Ureter (tissue), 1 donor: ENCODE data around the gene CLIP2. TPM values are rescaled to one million over a fixed set of nuclear protein-coding genes. Genes with fewer than 3 reads are reported as not detected.
"Not testable (repeated sequence)": the region's sequence is repeated elsewhere in the genome, so short reads cannot be mapped to it uniquely, and the experiment has no call there.

Experiments
- DNase-seq: peaks from one replicate; pipeline ENCODE4 v3.0.0-alpha.2; 2020; ENCODE audit warnings: low spot score
- total RNA-seq: library from RNA; stranded (reverse); gene quantifications from one replicate; pipeline ENCODE4 v1.2.4, GENCODE V29; 2023
- donor health status: DM: yes; HTN: yes; CAD: no.

Gene CLIP2
- total RNA-seq, 1 donor from 2014 or later = 20.0 TPM

DNA sequence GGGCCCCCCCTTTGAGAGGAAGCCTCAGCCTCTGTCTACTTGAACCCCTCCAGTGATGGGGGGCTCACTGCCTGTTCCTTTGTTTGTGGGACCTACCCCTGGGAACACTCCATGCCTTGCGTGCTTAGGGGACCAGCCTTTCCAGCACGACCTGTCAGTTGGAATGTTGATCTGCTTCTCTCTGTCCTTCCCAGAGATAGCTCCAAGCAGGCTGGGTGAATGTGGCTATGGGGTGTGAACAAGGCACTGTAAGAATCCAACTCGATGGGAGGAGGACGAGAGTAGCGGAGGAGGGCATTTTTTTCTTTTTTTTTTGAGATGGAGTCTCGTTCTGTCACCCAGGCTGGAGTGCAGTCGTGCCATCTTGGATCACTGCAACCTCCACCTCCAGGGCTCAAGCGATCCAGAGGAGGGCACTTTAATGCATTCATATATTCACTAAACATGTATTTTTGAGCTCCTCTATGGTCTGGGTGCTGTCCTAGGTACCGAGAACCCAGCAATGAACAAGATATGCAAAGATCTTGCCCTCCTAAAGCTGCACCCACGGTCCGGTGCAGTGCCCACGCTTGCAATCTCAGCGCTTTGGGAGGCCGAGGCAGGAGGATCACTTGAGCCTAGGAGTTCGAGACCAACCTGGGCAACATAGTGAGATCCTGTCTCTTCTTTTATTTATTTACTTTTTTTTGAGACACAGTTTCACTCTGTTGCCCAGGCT is 8.5 kb downstream of the CLIP2 start:
- no peak for DNase-seq

DNA sequence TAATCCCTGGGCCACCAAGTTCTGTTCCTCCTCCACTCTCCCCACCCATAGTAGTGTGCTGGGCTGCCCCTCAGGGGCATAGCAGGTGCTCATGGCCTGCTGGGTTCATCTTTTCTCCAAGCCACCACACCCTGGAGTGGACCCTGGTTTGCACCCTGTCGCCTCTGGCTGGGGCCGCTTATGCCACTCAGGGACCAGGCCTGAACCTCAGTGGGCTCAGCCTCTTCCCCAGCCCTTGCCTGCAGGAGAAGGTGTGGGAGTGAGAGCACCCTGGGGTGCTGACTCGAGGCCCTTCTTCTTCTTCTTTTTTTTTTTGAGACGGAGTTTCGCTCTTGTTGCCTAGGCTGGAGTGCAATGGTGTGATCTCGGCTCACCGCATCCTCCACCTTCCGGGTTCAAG is 10.2 kb downstream of the CLIP2 start:
- DNase-seq = no peak

DNA sequence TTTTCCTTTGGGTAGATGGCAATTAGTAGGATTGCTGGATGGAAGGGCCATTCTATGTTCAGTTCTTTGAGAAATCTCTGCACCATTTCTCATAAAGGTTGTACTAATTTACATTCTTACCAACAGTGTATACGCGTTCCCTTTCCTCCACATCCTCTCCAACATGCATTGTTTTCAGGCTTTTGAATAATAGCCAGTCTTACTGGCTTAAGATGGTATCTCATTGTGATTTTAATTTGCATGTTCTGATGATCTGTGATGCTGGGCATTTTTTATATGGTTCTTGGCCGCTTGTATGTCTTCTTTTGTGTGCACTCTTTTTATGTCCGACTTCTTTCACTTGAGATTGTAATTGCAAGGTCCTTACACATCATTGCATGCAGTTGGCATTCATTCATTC is 11.7 kb downstream of the CLIP2 start:
- no peak for DNase-seq

DNA sequence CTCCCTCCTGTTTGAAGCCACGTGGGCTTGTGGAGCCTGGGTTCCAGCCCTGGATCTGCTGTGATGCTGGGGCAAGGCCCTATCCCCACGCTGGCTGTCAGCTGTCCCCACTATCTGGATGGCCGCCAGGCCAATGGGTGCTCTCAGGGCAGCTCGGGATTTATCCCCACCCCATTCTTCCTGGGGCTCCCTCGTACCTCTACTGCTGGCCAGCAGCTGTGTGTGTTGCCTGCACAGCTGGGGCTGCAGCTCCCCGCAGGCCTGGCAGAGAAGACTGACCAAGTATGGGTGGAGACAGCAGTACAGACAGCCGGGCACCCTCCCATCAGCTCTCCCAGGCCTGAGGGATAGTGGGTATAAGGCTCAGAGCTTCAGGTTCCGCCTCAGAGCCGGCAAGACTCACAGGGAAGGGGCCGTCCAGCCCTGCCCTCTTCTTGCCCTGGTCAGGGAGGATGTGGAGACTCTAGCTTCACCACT is 13.6 kb downstream of the CLIP2 start:
- no peak for DNase-seq

DNA sequence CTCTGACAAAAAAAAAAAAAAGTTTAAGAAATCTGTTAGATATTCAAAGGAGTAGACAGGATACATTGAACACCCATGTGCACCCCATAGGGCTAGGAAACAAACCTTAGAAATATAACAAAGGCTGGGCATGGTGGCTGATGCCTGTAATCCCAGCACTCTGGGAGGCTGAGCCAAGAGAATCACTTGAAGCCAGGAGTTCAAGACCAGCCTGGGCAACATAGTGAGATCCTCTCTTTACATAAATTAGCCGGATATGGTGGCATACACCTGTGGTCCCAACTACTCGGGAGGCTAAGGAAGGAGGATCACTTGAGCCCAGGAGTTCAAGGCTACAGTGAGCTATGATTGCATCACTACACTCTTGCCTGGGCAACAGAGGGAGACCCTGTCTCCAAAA is 15.3 kb downstream of the CLIP2 start:
- DNase-seq = no peak

DNA sequence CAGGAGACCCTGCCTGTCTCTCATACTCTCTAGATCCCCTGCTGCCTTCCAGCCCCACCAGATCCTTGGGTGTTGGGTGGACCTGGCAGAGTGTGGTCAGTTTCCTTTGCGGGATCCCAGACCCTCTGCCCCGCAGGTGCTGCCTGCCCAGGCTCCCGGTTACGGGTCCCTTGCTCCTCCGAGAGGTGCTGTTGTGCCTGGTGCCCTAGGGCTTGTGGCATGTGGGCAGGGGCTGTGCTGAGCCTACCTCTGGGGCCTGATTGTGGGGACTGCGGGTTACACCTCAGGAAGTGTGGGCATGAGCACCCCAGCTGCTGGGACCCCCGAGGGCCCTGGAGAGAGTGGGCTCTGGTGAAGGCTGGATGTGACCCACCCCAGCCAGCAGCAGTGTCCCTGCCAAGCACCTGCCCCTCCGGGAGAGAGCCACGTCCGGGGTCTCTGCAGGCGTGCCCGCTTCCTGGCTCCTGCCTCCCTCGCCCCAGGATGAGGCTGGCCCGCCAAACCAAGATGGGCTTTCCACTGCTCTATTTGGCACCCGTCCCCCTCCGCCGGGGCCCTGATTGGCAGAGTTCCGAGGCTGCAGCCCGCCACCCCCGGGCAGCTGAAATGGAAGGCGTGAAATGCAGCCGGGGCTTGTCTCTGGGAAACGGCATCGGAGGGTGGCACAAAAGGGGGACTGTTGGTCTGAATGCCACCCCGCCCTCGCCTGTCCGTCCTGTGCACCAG is 17.0 kb downstream of the CLIP2 start:
- DNase-seq = no peak

GRCh38 chr7:74306730-74307469 is 17.7 kb downstream of the CLIP2 start:
- peak; percentile 53 for DNase-seq

- no peak for DNase-seq
These were observed 18.7 kb downstream of the CLIP2 start for GRCh38 chr7:74307738-74308505.

DNA sequence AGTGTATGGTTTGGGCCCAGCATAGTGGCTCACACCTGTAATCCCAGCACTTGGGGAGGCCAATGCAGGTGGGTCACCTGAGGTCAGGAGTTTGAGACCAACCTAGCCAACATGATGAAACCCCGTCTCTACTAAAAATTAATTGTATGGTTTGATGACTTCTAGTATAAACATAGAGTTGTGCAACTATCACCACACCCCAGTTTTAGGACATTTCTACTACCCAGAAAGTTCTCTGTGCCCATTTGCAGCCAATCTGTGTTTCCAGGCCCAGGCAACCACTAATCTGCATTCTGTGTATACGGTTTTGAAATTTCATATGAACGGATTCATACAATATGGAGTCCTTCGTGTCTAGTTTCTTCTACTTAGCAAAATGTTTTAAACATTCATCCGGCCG is 20.0 kb downstream of the CLIP2 start:
- DNase-seq = no peak

- no peak for DNase-seq
These were observed 22.1 kb downstream of the CLIP2 start for GRCh38 chr7:74311305-74311744.

DNA sequence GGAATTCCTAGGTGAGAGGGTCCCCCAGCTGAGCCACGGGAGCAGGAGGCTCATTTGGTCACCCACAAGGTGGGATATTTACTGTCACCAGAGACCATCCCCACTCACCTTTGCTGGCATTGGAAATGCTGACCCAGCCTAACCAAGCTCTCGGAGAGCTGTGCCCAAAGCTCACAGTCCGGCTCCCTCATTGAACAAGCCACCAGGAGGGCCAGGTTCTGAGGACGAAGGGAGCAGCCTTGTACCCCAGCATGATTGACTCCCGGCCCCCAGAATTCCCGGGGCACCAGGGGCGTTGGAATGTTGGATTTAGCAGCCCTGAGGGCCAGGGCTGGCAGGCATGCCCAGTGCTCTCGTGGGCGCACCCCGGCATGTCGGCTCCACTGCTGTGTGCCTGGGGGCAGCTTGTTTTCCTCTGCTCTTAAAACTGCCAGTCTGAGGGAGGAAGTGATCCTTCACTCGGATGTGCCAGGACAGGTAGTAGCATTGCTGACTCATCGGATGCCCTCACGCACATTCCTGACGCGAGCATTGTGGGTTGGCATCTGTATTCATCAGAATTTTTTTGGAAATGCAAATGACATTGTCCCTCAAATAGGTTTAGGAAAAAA is 23.3 kb downstream of the CLIP2 start:
- peak; percentile 67 for DNase-seq

DNA sequence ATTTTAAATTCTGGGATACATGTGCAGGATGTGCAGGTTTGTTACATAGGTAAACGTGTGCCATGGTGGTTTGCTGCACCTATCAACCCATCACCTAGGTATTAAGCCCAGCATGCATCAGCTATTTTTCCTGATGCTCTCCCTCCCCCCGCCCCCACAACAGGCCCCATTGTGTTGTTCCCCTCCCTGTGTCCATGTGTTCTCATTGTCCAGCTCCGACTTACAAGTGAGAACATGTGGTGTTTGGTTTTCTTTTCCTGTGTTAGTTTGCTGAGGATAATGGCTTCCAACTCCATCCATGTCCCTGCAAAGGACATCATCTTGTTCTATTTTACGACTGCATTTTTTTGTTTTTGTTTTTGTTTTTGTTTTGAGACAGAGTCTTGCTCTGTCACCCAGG is 26.7 kb downstream of the CLIP2 start:
- not testable (repeated sequence) for DNase-seq

DNA sequence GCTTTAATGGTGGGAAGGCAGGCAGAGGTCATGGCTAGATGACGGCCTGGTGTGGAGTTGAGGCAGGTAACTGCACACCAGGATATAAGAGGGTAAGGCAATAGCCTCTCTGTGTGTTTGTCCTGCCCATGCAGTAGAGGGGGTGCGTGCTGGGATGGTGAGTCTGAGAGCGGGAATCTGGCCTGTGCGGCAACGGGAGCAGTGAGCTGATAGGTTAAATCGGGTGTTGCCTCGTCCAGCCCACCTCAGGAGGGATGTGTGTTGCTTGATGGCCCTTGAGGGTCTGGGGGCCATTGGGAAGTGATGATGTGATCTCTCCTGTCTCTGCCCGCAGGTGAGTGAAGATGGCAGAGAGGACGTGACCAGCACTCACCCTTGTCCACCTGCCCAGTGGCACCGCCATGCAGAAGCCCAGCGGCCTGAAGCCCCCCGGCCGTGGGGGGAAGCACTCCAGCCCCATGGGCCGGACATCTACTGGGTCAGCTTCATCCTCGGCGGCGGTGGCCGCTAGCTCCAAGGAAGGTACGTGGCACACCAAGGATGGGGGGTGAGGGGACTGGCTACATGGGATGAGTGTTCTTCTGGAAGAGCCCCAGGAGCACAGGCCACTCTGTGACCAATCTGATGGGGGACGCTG is 28.1 kb downstream of the CLIP2 start:
- no peak for DNase-seq

DNA sequence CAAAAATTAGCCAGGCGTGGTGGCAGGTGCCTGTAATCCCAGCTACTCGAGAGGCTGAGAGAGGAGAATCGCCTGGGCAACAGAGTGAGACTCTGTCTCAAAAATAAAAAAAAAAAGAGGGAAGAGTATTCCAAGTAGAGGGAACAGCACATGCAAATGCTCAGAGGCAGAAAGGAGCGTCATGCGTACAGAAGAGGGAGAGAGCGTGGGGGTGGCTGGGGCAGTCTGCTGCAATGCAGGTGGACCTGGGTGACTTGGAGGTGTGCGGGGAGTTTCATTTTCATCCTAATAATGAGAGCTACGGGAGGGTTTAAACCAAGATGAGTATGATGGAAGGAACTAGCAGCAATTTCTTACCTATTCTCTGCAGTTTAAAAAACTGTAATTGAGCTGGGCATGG is 28.8 kb downstream of the CLIP2 start:
- DNase-seq = no peak

DNA sequence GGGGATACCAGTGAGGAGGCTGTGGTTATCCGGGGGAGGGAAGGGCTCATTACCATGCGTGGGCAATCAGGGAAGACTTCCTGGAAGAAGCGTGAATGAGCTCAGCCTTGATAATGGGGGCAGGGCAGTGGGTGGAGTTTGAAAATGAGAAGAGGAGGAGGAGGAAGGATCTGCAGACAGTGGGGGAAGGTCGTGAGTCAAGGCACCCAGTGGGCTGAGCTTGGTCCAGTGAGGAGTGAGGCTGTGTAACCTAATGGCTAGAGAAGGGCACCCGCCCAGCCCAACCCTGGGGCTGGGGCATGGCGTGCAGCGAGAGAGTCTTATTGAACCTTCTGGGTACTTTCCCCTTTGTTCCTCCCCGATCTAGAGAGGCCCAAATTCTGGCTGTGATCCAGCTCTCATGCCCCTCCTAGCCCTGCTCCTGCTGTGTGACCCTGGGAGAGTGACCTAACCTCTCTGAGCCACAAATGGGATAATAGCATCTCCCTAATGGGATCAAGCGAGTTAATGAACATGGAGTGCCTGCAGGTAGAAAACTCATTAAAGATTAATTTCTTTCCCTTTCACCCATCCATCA is 31.5 kb downstream of the CLIP2 start:
- no peak for DNase-seq

DNA sequence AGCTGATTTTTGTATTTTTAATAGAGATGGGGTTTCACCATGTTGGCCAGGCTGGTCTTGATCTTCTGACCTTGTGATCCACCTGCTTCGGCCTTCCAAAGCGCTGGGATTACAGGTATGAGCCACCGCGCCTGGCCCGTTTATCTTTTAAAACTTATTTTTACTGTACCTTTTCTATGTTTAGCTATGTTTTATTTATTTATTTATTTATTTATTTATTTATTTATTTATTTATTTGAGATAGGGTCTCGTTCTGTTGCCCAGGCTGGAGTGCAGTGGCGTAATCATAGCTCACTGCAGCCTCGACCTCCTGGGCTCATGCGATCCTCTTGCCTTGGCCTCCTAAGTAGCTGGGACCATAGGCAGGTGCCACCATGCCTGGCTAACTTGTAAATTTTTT is 33.7 kb downstream of the CLIP2 start:
- DNase-seq = not testable (repeated sequence)

DNA sequence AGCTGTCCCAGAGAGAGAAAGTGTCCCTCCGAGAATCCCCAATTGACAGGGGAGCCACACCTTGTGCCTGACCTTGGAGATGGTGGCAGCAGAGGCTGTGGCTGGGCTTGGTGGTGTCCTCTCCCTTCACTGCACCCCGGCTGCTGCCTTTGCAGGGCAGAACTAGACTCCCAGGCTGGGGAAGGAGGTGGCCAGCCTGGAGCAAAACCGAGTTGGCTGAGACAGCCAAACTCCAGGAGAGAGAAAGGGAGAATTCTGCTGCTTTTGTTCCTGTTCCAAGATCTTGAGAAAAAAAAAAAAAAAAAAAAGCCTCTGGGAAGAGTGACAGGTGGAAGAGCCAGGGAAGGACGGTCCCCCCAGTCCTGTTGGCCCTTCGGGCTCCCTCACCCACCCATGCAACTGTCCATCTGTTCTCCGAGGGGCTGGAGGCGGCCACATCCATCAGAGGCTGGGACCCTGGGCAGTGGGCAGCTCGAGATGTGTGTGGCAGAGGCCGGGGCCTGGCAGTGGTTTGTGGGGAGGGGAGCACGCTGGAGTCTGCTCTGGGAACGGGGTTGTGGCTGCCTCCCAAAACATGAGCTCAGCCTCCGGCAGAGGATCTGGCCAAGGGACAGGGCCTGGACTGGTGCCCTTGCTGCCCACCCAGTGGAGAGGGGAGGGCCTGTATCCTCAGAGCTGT is 35.5 kb downstream of the CLIP2 start:
- DNase-seq = peak; percentile 51

DNA sequence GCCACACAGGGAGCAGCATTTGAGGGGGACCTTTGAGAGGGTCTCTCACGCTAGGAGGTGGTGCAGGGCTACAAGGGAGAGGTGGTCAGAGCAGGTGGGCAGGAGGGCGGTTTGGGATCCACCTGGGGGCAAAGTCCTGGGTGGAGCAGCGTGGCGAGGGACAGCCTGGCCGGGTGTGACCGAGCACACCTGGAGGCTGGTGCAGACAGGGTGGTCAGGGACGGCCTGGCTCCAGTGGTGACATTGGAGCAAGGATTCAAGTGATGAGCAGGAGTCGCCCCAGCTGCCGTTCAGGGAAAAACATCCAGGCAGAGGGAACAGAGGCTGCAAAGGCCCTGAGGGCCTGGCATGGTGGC is 36.0 kb downstream of the CLIP2 start:
- no peak for DNase-seq

DNA sequence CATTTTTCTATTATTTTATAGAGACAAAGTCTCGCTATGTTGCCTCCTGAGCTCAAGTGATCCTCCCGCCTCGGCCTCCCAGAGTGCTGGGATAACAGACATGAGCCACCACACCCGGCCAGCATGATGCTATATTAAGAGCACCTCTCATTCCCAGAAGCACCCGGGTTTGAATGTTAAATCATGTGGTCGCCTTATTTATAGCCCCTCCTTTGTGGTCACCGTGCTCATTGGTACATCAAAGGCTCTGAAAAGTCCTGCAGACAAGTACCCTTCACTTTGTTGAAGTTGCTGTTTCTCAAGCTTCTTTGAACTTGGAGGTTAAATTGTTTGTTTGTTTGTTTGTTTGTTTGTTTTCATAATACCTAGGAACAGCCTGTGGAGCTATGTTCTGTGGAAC is 40.0 kb downstream of the CLIP2 start:
- DNase-seq = no peak
